ENCODE results near the gene EYS.

GRCh38 chr6:65728879-65729479 is 22.0 kb upstream of the EYS start:
- TF ChIP-seq POLR2AphosphoS5 (IDR thresholded peaks at IDR 0.05), result no peak
- TF ChIP-seq CTCF (IDR thresholded peaks at IDR 0.05), result no peak
- TF ChIP-seq POLR2A (IDR thresholded peaks at IDR 0.05), result no peak
- TF ChIP-seq EP300 (IDR thresholded peaks at IDR 0.05), result no peak

Data from stomach (tissue), 4 donors.